H9 (cell line): ENCODE results near the gene RNF130. TPM values are rescaled to one million over a fixed set of nuclear protein-coding genes. Genes with fewer than 3 reads are reported as not detected.

Experiments
- DNase-seq: peaks from one replicate; pipeline ENCODE4 v3.0.0-alpha.2; 2017
- H2AFZ ChIP-seq: one replicate; pipeline ENCODE4 v1.6.1; 2013; ENCODE audit warnings: mild to moderate bottlenecking, low read length, control low read depth, moderate library complexity
- H2AK5ac ChIP-seq: 2 replicates; pipeline ENCODE4 v1.6.1; 2013; ENCODE audit warnings: low read length, control low read depth, mixed read lengths; ENCODE audit not compliant: insufficient read length
- H2BK120ac ChIP-seq: one replicate; pipeline ENCODE4 v1.6.1; 2013; ENCODE audit warnings: low read depth, mild to moderate bottlenecking, low read length, control low read depth, inconsistent platforms; ENCODE audit not compliant: poor library complexity, severe bottlenecking
- H2BK12ac ChIP-seq: 2 replicates; pipeline ENCODE4 v1.6.1; 2013; ENCODE audit warnings: low read length, control low read depth, mixed read lengths, low read depth; ENCODE audit not compliant: insufficient read length
- H2BK15ac ChIP-seq: 2 replicates; pipeline ENCODE4 v1.6.1; 2013; ENCODE audit warnings: low read depth, low read length, control low read depth
- H2BK20ac ChIP-seq: one replicate; pipeline ENCODE4 v1.6.1; 2013; ENCODE audit warnings: low read depth, mild to moderate bottlenecking, low read length, control low read depth, inconsistent platforms; ENCODE audit not compliant: poor library complexity, severe bottlenecking
- H2BK5ac ChIP-seq: 2 replicates; pipeline ENCODE4 v1.6.1; 2013; ENCODE audit warnings: low read length, control low read depth, mixed read lengths; ENCODE audit not compliant: insufficient read length
- H3K14ac ChIP-seq: 2 replicates; pipeline ENCODE4 v1.6.1; 2013; ENCODE audit warnings: low read length, control low read depth; ENCODE audit not compliant: insufficient read depth
- H3K18ac ChIP-seq: 2 replicates; pipeline ENCODE4 v1.6.1; 2013; ENCODE audit warnings: low read depth, mild to moderate bottlenecking, mixed read lengths, low read length, control low read depth; ENCODE audit not compliant: insufficient read length
- H3K23ac ChIP-seq: 2 replicates; pipeline ENCODE4 v1.6.1; 2013; ENCODE audit warnings: low read length, control low read depth, mixed read lengths, low read depth; ENCODE audit not compliant: insufficient read length
- H3K23me2 ChIP-seq: 2 replicates; pipeline ENCODE4 v1.6.1; 2013; ENCODE audit warnings: low read depth, mild to moderate bottlenecking, mixed read lengths, low read length, control low read depth; ENCODE audit not compliant: insufficient read length, poor library complexity, severe bottlenecking
- H3K27ac ChIP-seq: 2 replicates; pipeline ENCODE4 v1.5.1; 2013; ENCODE audit warnings: low read length, control low read depth, mixed read lengths, low read depth; ENCODE audit not compliant: insufficient read length
- H3K27me3 ChIP-seq: 2 replicates; pipeline ENCODE4 v1.6.1; 2013; ENCODE audit warnings: low read length, control low read depth, inconsistent platforms; ENCODE audit not compliant: insufficient read depth
- H3K4ac ChIP-seq: 2 replicates; pipeline ENCODE4 v1.6.1; 2013; ENCODE audit warnings: low read depth, mild to moderate bottlenecking, control low read depth, inconsistent platforms, low read length, moderate library complexity
- H3K4me1 ChIP-seq: 2 replicates; pipeline ENCODE4 v1.6.1; 2013; ENCODE audit warnings: low read length, control low read depth, inconsistent platforms; ENCODE audit not compliant: insufficient read depth
- H3K4me2 ChIP-seq: 2 replicates; pipeline ENCODE4 v1.6.1; 2013; ENCODE audit warnings: low read length, control low read depth, mixed read lengths; ENCODE audit not compliant: insufficient read length, insufficient read depth
- H3K56ac ChIP-seq: 2 replicates; pipeline ENCODE4 v1.6.1; 2013; ENCODE audit warnings: low read depth, mild to moderate bottlenecking, mixed read lengths, low read length, control low read depth; ENCODE audit not compliant: insufficient read length
- H3K79me1 ChIP-seq: 2 replicates; pipeline ENCODE4 v1.6.1; 2013; ENCODE audit warnings: low read depth, mild to moderate bottlenecking, moderate library complexity, low read length, control low read depth, inconsistent platforms; ENCODE audit not compliant: insufficient read depth, poor library complexity, severe bottlenecking
- H3K79me2 ChIP-seq: 2 replicates; pipeline ENCODE4 v1.6.1; 2013; ENCODE audit warnings: low read length, control low read depth, inconsistent platforms; ENCODE audit not compliant: insufficient read depth
- H3K9ac ChIP-seq: 2 replicates; pipeline ENCODE4 v1.6.1; 2013; ENCODE audit warnings: low read length, control low read depth, mixed read lengths; ENCODE audit not compliant: insufficient read length; ENCODE audit errors: extremely low read depth
- H3K9me3 ChIP-seq: one replicate; pipeline ENCODE4 v1.6.1; 2013; ENCODE audit warnings: low read depth, low read length, inconsistent platforms; ENCODE audit not compliant: control insufficient read depth
- H3T11ph ChIP-seq: one replicate; pipeline ENCODE4 v1.6.1; 2013; ENCODE audit warnings: mild to moderate bottlenecking, low read length, control low read depth, inconsistent platforms
- H4K20me1 ChIP-seq: one replicate; pipeline ENCODE4 v1.6.1; 2013; ENCODE audit not compliant: control insufficient read depth, insufficient read length, insufficient read depth
- H4K5ac ChIP-seq: 2 replicates; pipeline ENCODE4 v1.6.1; 2013; ENCODE audit warnings: low read depth, mild to moderate bottlenecking, mixed read lengths, low read length, control low read depth; ENCODE audit not compliant: insufficient read length
- H4K8ac ChIP-seq: replicated peaks from 2 replicates; pipeline ENCODE4 v1.6.1; 2013; ENCODE audit warnings: low read length, control low read depth, mixed read lengths, low read depth; ENCODE audit not compliant: insufficient read length
- H4K91ac ChIP-seq: 2 replicates; pipeline ENCODE4 v1.6.1; 2013; ENCODE audit warnings: low read depth, mild to moderate bottlenecking, moderate library complexity, mixed read lengths, low read length, control low read depth; ENCODE audit not compliant: insufficient read length
- H3K27ac Mint-ChIP-seq, 3 experiments: 2 replicates in 2 of 3; 3 replicates in 1 of 3; pipeline ENCODE4 v1.8.0; 2020 to 2021; ENCODE audit warnings: mixed read lengths in 3 of 3, mild to moderate bottlenecking in 1 of 3, moderate library complexity in 1 of 3
- H3K27me3 Mint-ChIP-seq: 2 replicates; pipeline ENCODE4 v1.8.0; 2021; ENCODE audit warnings: low read depth, mild to moderate bottlenecking, moderate library complexity, mixed read lengths
- H3K36me3 Mint-ChIP-seq, 3 experiments: 2 replicates in 2 of 3; 3 replicates in 1 of 3; pipeline ENCODE4 v1.8.0; 2020 to 2021; ENCODE audit warnings: low read depth in 3 of 3, mixed read lengths in 3 of 3; ENCODE audit not compliant: insufficient read depth in 1 of 3
- H3K4me1 Mint-ChIP-seq, 2 experiments: 2 replicates each; pipeline ENCODE4 v1.8.0; 2020; ENCODE audit warnings: mixed read lengths in 2 of 2
- H3K4me3 Mint-ChIP-seq, 2 experiments: 2 replicates in 1 of 2; 3 replicates in 1 of 2; pipeline ENCODE4 v1.8.0; 2020 to 2021; ENCODE audit warnings: mild to moderate bottlenecking in 2 of 2, mixed read lengths in 2 of 2, moderate library complexity in 1 of 2
- H3K9me3 Mint-ChIP-seq, 2 experiments: 2 replicates in 1 of 2; 3 replicates in 1 of 2; pipeline ENCODE4 v1.8.0; 2020; ENCODE audit warnings: mild to moderate bottlenecking in 2 of 2, mixed read lengths in 2 of 2, moderate library complexity in 1 of 2
- CTCF ChIP-seq: fragments of 200-600 bp; sonication (generic); conservative IDR thresholded peaks from 3 replicates; pipeline ENCODE4 v1.8.0; 2021; ENCODE audit warnings: antibody characterized with exemption, mild to moderate bottlenecking
- WGBS: extraction: QIAGEN DNeasy Blood & Tissue Kit; methylation state at CpG from one replicate; pipeline ENCODE4 v1.1.7; 2013; ENCODE audit warnings: missing lambda C conversion rate, low lambda C conversion rate, mixed read lengths; ENCODE audit not compliant: insufficient read length; ENCODE audit errors: extremely low coverage; 5-methylcytosine and 5-hydroxymethylcytosine counted together
- total RNA-seq: library from RNA; stranded (reverse); gene quantifications from 2 replicates; pipeline ENCODE4 v1.2.1, GENCODE V29; 2021

Gene RNF130
- total RNA-seq, 1 experiment from 2014 or later, result 80.0 TPM

DNA sequence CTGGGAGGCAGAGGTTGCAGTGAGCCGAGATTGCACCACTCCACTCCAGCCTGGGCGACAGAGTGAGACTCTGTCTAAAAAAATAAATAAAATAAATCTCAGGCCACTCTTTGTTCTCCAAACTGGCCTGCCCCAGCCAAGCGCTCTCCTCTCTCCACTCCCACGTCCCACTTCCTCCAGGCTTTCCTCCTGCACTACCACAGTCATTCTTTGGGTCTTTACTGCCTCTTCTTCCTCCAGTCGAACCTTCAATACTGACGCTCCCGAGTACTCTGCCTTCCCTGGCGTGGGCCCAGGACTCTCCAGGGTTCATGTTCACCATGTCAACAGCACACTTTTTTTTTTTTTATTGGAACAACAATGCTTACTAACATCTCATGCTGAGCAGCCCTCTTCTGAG lies 23.9 kb downstream of the RNF130 start:
- H3K9me3 Mint-ChIP-seq, result peaks cover 22 to 23% of the 10 kb centered on the region in 2 experiments

More for the DNA sequence above, 23.9 kb downstream of the RNF130 start:
- Histone ChIP-seq H3K4ac (no peak overlapping the region), H4K5ac (no peak overlapping the region), H3K9me3 (peaks cover 8% of the 10 kb centered on the region), H3K27me3 (no peaks in the 10 kb centered on the region), H3K9ac (no peak overlapping the region), H3K27ac (no peak overlapping the region), H3T11ph (no peak overlapping the region), H4K20me1 (no peaks in the 10 kb centered on the region), H4K8ac (no peak overlapping the region), H3K4me1 (no peaks in the 10 kb centered on the region; the same call in 1 of the 2 replicates), H3K18ac (no peak overlapping the region), H3K23me2 (no peaks in the 10 kb centered on the region), H2BK5ac (no peak overlapping the region), H2BK12ac (no peak overlapping the region), H3K79me2 (peaks cover 12% of the 10 kb centered on the region; the same call in 1 of the 2 replicates), H3K56ac (no peak overlapping the region), H2AK5ac (no peak overlapping the region), H3K14ac (no peak overlapping the region), H4K91ac (no peak overlapping the region), H2BK20ac (no peak overlapping the region), H2BK120ac (no peak overlapping the region), H2AFZ (no peak overlapping the region), H3K23ac (no peak overlapping the region), H3K79me1 (peaks cover 11% of the 10 kb centered on the region), H2BK15ac (no peak overlapping the region), H3K4me2 (no peak overlapping the region)
- no peak overlapping the region for H3K4me3 Mint-ChIP-seq
- no peak for TF ChIP-seq CTCF
- H3K27me3 Mint-ChIP-seq, result no peaks in the 10 kb centered on the region
- no peak overlapping the region for H3K27ac Mint-ChIP-seq
- H3K36me3 Mint-ChIP-seq, result peaks cover 27 to 35% (median 31%) of the 10 kb centered on the region in 3 experiments
- peaks cover 35 to 55% of the 10 kb centered on the region in 2 experiments for H3K4me1 Mint-ChIP-seq
- DNase-seq, result no peak
- WGBS, result no CpG with 5 or more reads among the region's 8 CpGs
